ENCODE results near the gene PNP.

DNA sequence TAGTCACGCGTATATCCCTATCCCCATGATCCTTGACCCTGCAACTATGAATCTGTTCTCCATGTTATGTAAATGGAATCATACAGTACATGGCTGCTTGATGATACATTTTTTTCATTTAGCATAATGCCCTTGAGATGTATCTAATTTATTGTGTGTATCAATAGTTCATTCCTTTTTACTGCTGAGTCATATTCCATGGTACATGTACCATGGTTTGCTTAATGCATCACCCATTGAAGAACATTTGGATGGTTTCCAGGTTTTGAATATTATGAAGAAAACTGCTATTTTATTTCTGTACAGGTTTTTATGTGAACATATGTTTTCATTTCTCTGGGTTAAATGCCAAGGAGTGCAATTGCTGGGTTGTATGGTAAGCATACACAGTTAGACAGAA lies 32.1 kb downstream of the PNP start:
- TF ChIP-seq, protein P1, sequence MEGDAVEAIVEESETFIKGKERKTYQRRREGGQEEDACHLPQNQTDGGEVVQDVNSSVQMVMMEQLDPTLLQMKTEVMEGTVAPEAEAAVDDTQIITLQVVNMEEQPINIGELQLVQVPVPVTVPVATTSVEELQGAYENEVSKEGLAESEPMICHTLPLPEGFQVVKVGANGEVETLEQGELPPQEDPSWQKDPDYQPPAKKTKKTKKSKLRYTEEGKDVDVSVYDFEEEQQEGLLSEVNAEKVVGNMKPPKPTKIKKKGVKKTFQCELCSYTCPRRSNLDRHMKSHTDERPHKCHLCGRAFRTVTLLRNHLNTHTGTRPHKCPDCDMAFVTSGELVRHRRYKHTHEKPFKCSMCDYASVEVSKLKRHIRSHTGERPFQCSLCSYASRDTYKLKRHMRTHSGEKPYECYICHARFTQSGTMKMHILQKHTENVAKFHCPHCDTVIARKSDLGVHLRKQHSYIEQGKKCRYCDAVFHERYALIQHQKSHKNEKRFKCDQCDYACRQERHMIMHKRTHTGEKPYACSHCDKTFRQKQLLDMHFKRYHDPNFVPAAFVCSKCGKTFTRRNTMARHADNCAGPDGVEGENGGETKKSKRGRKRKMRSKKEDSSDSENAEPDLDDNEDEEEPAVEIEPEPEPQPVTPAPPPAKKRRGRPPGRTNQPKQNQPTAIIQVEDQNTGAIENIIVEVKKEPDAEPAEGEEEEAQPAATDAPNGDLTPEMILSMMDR (IDR thresholded peaks at IDR 0.05 in 4 of 5, conservative IDR thresholded peaks at IDR 0.05 in 1 of 5), result no peak
- no peak for TF ChIP-seq POLR2A (IDR thresholded peaks at IDR 0.05)

Measured in gastrocnemius medialis (tissue), 4 donors.